GM21619 (cell line): ENCODE results near the gene TIMM22.

ENCODE experiments used
- ATAC-seq: cut with Tn5 transposase; IDR thresholded peaks from one replicate; pipeline ENCODE4 v1.9.1; 2021; ENCODE audit not compliant: unreplicated experiment

TIMM22 gene

GRCh38 chr17:1018547-1018946, 21.6 kb downstream of the TIMM22 start:
- ATAC-seq, result no peak

- ATAC-seq, result no peak
Measured at GRCh38 chr17:1019451-1019850, 22.5 kb downstream of the TIMM22 start.

- no peak for ATAC-seq
Measured at GRCh38 chr17:1021147-1021546, 24.2 kb downstream of the TIMM22 start.

GRCh38 chr17:1022278-1023024, 25.5 kb downstream of the TIMM22 start:
- ATAC-seq, result no peak

GRCh38 chr17:1024076-1024475, 27.1 kb downstream of the TIMM22 start:
- ATAC-seq, result no peak

GRCh38 chr17:1025733-1026598, 29.0 kb downstream of the TIMM22 start:
- ATAC-seq, result no peak

GRCh38 chr17:1026599-1026975, 29.7 kb downstream of the TIMM22 start:
- no peak for ATAC-seq

- no peak for ATAC-seq
Measured at GRCh38 chr17:1027044-1027443, 30.1 kb downstream of the TIMM22 start.

- ATAC-seq, result no peak
Measured at GRCh38 chr17:1029196-1029921, 32.4 kb downstream of the TIMM22 start.

GRCh38 chr17:1029922-1030644, 33.2 kb downstream of the TIMM22 start:
- ATAC-seq, result no peak

GRCh38 chr17:1030684-1031532, 34.0 kb downstream of the TIMM22 start:
- no peak for ATAC-seq

GRCh38 chr17:1031711-1032110, 34.8 kb downstream of the TIMM22 start:
- no peak for ATAC-seq

GRCh38 chr17:1032391-1032790, 35.5 kb downstream of the TIMM22 start:
- no peak for ATAC-seq

- ATAC-seq, result no peak
Measured at GRCh38 chr17:1033503-1033902, 36.6 kb downstream of the TIMM22 start.

GRCh38 chr17:1034652-1035210, 37.8 kb downstream of the TIMM22 start:
- no peak for ATAC-seq

- ATAC-seq, result no peak
Measured at GRCh38 chr17:1035546-1036170, 38.7 kb downstream of the TIMM22 start.

- no peak for ATAC-seq
Measured at GRCh38 chr17:1036171-1036844, 39.4 kb downstream of the TIMM22 start.

- no peak for ATAC-seq
Measured at GRCh38 chr17:1036845-1037237, 39.9 kb downstream of the TIMM22 start.
